HEK293T (cell line): ENCODE results near the gene MAG.

ENCODE experiments used
- BHLHE40 ChIP-seq: fragments of 450-650 bp; IDR thresholded peaks from 2 replicates; pipeline ENCODE4 v1.6.1; 2016; ENCODE audit warnings: mild to moderate bottlenecking, moderate library complexity, borderline replicate concordance
- ELF4 ChIP-seq: fragments of 450-650 bp; IDR thresholded peaks from 2 replicates; pipeline ENCODE4 v1.6.1; 2017; ENCODE audit warnings: antibody characterized with exemption
- FOXK2 ChIP-seq: fragments of 450-650 bp; IDR thresholded peaks from 2 replicates; pipeline ENCODE4 v1.6.1; 2016; ENCODE audit warnings: mild to moderate bottlenecking
- FOXM1 ChIP-seq: fragments of 450-650 bp; IDR thresholded peaks from 2 replicates; pipeline ENCODE4 v1.6.1; 2017; ENCODE audit warnings: mild to moderate bottlenecking, borderline replicate concordance
- L3MBTL2 ChIP-seq: fragments of 450-650 bp; conservative IDR thresholded peaks from 2 replicates; pipeline ENCODE4 v1.6.1; 2016; ENCODE audit warnings: mild to moderate bottlenecking

GRCh38 chr19:35249146-35249847, 42.7 kb upstream of the MAG start:
- TF ChIP-seq L3MBTL2 (no peak), ELF4 (no peak), BHLHE40 (no peak), FOXK2 (no peak), FOXM1 (no peak)
